DOHH2 (cell line): ENCODE data around the gene ECE1.

Experiments
- EZH2phosphoT487 ChIP-seq: fragments of 200-600 bp; sonication (generic); IDR thresholded peaks from 2 replicates; pipeline ENCODE4 v1.6.1; 2017; ENCODE audit warnings: borderline replicate concordance, mild to moderate bottlenecking, antibody characterized with exemption, low read length, moderate library complexity, mixed read lengths
- TF ChIP-seq, protein P1 (sequence below): fragments of 200-600 bp; sonication (generic); IDR thresholded peaks from one replicate; pipeline ENCODE4 v1.5.1; 2014; ENCODE audit warnings: antibody characterized with exemption, mild to moderate bottlenecking, low read depth, low read length; ENCODE audit not compliant: poor library complexity, severe bottlenecking

DNA sequence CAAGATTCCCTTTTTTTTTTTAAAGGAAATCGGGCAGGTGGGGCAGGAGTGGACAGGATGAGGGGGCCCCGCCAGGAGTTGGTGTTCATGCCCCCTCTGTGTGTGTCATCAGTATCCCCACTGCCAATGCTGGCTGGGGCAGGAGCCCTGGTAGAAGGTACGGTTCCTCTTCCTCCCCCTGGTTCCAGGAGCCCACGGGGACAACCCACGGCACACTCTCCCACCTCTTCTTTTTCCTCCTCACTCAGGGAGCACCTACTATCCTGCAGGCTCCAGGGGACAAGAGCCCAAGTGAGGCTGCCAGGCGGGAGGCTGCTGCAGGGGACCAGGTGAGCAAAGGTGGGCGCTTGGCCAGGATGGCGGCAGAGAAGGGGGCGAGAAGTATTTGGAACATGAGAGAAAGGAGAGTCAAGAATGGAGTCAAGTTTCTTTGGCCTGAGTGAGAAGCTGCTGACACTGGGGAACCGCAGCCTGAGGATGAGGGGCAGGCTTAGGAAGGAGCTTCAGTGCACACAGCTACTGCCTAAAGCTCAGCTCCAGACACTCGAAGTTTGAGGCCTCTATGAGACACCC is 26.5 kb downstream of the ECE1 start:
- TF ChIP-seq, protein P1, sequence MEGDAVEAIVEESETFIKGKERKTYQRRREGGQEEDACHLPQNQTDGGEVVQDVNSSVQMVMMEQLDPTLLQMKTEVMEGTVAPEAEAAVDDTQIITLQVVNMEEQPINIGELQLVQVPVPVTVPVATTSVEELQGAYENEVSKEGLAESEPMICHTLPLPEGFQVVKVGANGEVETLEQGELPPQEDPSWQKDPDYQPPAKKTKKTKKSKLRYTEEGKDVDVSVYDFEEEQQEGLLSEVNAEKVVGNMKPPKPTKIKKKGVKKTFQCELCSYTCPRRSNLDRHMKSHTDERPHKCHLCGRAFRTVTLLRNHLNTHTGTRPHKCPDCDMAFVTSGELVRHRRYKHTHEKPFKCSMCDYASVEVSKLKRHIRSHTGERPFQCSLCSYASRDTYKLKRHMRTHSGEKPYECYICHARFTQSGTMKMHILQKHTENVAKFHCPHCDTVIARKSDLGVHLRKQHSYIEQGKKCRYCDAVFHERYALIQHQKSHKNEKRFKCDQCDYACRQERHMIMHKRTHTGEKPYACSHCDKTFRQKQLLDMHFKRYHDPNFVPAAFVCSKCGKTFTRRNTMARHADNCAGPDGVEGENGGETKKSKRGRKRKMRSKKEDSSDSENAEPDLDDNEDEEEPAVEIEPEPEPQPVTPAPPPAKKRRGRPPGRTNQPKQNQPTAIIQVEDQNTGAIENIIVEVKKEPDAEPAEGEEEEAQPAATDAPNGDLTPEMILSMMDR = no peak
- no peak for TF ChIP-seq EZH2phosphoT487
